ENCODE measurements around the gene ADAD1. TPM values are rescaled to one million over a fixed set of nuclear protein-coding genes. Genes with fewer than 3 reads are reported as not detected.

Gene ADAD1
- total and polyA plus RNA-seq, 2 donors (not counting 3 experiments of a cell fraction or from before 2014, with no cell fraction given), result not detected

GRCh38 chr4:122346503-122346902 is 32.3 kb upstream of the ADAD1 start:
- dilution Hi-C loops (cut with MboI; ENCODE audit: extremely low pct_ligation_motif_present, low sequenced_read_pairs), result no loop called here
- H3K36me3 ChIP-seq (ENCODE audit: control insufficient read depth in 2 of 2, extremely low read depth in 1 of 2, insufficient read depth in 2 of 2, low read length in 2 of 2), result peaks cover 4 to 9% of the 10 kb centered on the region in 2 experiments

More at GRCh38 chr4:122346503-122346902, 32.3 kb upstream of the ADAD1 start:
- no peak for FAIRE-seq
- intact Hi-C loops (cut with micrococcal nuclease), result no loop called here
- no TSS peak for BruUV-seq (replicated peaks)
- Histone ChIP-seq H3K9me3 (replicated peaks; ENCODE audit: control insufficient read depth, insufficient read depth, low read length) (no peaks in the 10 kb centered on the region), H3K27me3 (ENCODE audit: control insufficient read depth in 2 of 2, insufficient read depth in 2 of 2, low read length in 2 of 2) (no peaks in the 10 kb centered on the region), H3K9me1 (replicated peaks; ENCODE audit: control insufficient read depth, extremely low read depth, insufficient read depth, low read length) (no peaks in the 10 kb centered on the region), H3K4me3 (replicated peaks in 1 of 3; ENCODE audit: insufficient read depth in 1 of 3, low read depth in 1 of 3, low read length in 3 of 3) (no peak overlapping the region), H3K79me2 (ENCODE audit: control insufficient read depth, insufficient read depth, low read length) (no peaks in the 10 kb centered on the region), H3K4me1 (ENCODE audit: control insufficient read depth, extremely low read depth, insufficient read depth, low read length) (no peaks in the 10 kb centered on the region), H3K4me2 (ENCODE audit: insufficient read depth, low read length) (no peak overlapping the region), H4K20me1 (replicated peaks; ENCODE audit: control insufficient read depth, extremely low read depth, insufficient read depth, low read length) (no peaks in the 10 kb centered on the region), H2AFZ (ENCODE audit: low read depth, low read length) (no peak overlapping the region), H3K9ac (replicated peaks; ENCODE audit: extremely low read depth, insufficient read depth, low read length) (no peak overlapping the region), H3K27ac (ENCODE audit: insufficient read depth, low read depth, low read length) (no peak overlapping the region)
- CTCF ChIA-PET, result interaction anchor here (0.5 to 1.0 kb wide), 3 partner anchors 15 to 45 kb away, joined by 3 read pairs; no protein-coding TSS in a partner anchor
- TF ChIP-seq EZH2 (IDR thresholded peaks at IDR 0.05; ENCODE audit: borderline replicate concordance, low read depth, low read length, severe bottlenecking) (no peak), JUN (IDR thresholded peaks at IDR 0.05; ENCODE audit: borderline replicate concordance, insufficient read depth, insufficient read length, low read depth) (no peak), FOS (IDR thresholded peaks at IDR 0.05; ENCODE audit: borderline replicate concordance, insufficient read depth, low read length) (no peak), POLR2A (IDR thresholded peaks at IDR 0.05; ENCODE audit: low read depth, low read length) (no peak), CTCF (IDR thresholded peaks at IDR 0.05; ENCODE audit: extremely low read depth in 1 of 2, insufficient read depth in 1 of 2, low read depth in 1 of 2, low read length in 2 of 2) (no peak), MAX (IDR thresholded peaks at IDR 0.05; ENCODE audit: insufficient read depth, insufficient read length) (no peak), MYC (IDR thresholded peaks at IDR 0.05; ENCODE audit: low read depth, low read length) (no peak), GATA2 (IDR thresholded peaks at IDR 0.05; ENCODE audit: insufficient read depth, insufficient read length, low read depth, low read length) (no peak), POLR2AphosphoS5 (IDR thresholded peaks at IDR 0.05; ENCODE audit: insufficient read depth, low read depth, low read length) (no peak)
- POLR2A ChIA-PET, result no interaction called here
- DNase-seq (ENCODE audit: low read depth, low spot score), result no peak

Measured in endothelial cell of umbilical vein (primary cell).